GM12878 (cell line): ENCODE results near the gene FANCG. TPM values are rescaled to one million over a fixed set of nuclear protein-coding genes. Genes with fewer than 3 reads are reported as not detected.
A peak's percentile ranks its signal among the peaks of the same experiment; 100 is the strongest.

Experiments
- ATAC-seq: fragments of 200-7000 bp; cut with Tn5 transposase; 3 replicates; pipeline ENCODE4 v1.9.1; 2020; ENCODE audit warnings: mild to moderate bottlenecking, moderate library complexity
- BruUV-seq: library from RNA; stranded (reverse); fragments of 400-500 nt; replicated peaks from 2 replicates; lab custom pipeline; 2021; lab: Mats Ljungman, UMichigan
- CTCF ChIA-PET: fragments of 300-600 bp; sonication (Branson Sonifier 250); formaldehyde crosslinking; extraction: SDS; loops from one replicate; lab custom pipeline; 2021; ENCODE audit warnings: inconsistent platforms; lab: Yijun Ruan, JAX
- POLR2A ChIA-PET: fragments of 350-600 bp; formaldehyde crosslinking; extraction: SDS; loops from one replicate; lab custom pipeline; 2021; ENCODE audit warnings: inconsistent platforms; lab: Charles Lee
- RAD21 ChIA-PET: fragments of 300-600 bp; sonication (Branson Sonifier 250); formaldehyde crosslinking; loops from one replicate; lab custom pipeline; 2023; ENCODE audit warnings: antibody characterized with exemption; ENCODE audit not compliant: unreplicated experiment; lab: Charles Lee
- SMC1A ChIA-PET: fragments of 300-600 bp; sonication (Branson Sonifier 250); formaldehyde crosslinking; loops from one replicate; lab custom pipeline; 2023; ENCODE audit not compliant: unreplicated experiment, uncharacterized antibody; lab: Charles Lee
- DNase-seq: peaks from one replicate; pipeline ENCODE4 v3.0.0-alpha.2; 2011; ENCODE audit warnings: low read depth, low spot score
- FAIRE-seq: peaks from 3 replicates; lab custom pipeline; 2011; peaks lifted over from hg19 to GRCh38; lab: Jason Lieb, UNC
- H2AFZ ChIP-seq: 2 replicates; pipeline ENCODE4 v1.6.0; 2011; ENCODE audit warnings: low read depth, low read length, control low read depth; ENCODE audit not compliant: control insufficient read depth
- H3K27ac ChIP-seq: 2 replicates; pipeline ENCODE4 v1.5.1; 2011; ENCODE audit warnings: control low read depth; ENCODE audit not compliant: control insufficient read depth, insufficient read depth
- H3K27me3 ChIP-seq, 2 experiments: replicated peaks in 1 of 2; 2 replicates each; pipeline versions ENCODE4 v1.6.0 to v1.6.1; 2011; ENCODE audit warnings: low read length in 1 of 2; ENCODE audit not compliant: control insufficient read depth in 2 of 2, insufficient read depth in 2 of 2
- H3K36me3 ChIP-seq, 2 experiments: 2 replicates each; pipeline ENCODE4 v1.5.1; 2011; ENCODE audit warnings: low read length in 1 of 2; ENCODE audit not compliant: control insufficient read depth in 2 of 2, insufficient read depth in 2 of 2
- H3K4me1 ChIP-seq: 2 replicates; pipeline ENCODE4 v1.6.1; 2011; ENCODE audit warnings: mild to moderate bottlenecking, low read length, moderate library complexity, mixed read lengths; ENCODE audit not compliant: control insufficient read depth, insufficient read depth
- H3K4me2 ChIP-seq: 2 replicates; pipeline ENCODE4 v1.6.0; 2011; ENCODE audit warnings: control low read depth; ENCODE audit not compliant: control insufficient read depth, insufficient read depth
- H3K4me3 ChIP-seq: fragments of 200-600 bp; sonication (generic); 2 replicates; pipeline ENCODE4 v1.5.1; 2016
- H3K79me2 ChIP-seq: 2 replicates; pipeline ENCODE4 v1.6.0; 2011; ENCODE audit warnings: low read length; ENCODE audit not compliant: control insufficient read depth, insufficient read depth
- H3K9ac ChIP-seq: 2 replicates; pipeline ENCODE4 v1.8.0; 2011; ENCODE audit warnings: low read length, control low read depth, mixed read lengths; ENCODE audit not compliant: control insufficient read depth, insufficient read depth
- H3K9me3 ChIP-seq: replicated peaks from 3 replicates; pipeline ENCODE4 v1.5.1; 2011; ENCODE audit warnings: mild to moderate bottlenecking, low read length; ENCODE audit not compliant: control insufficient read depth, insufficient read depth
- H4K20me1 ChIP-seq: 2 replicates; pipeline ENCODE4 v1.6.0; 2011; ENCODE audit not compliant: control insufficient read depth, insufficient read depth
- JUNB ChIP-seq: IDR thresholded peaks from 2 replicates; pipeline ENCODE4 v1.6.1; 2016; ENCODE audit warnings: antibody characterized with exemption, mild to moderate bottlenecking
- MYC ChIP-seq: IDR thresholded peaks from 2 replicates; pipeline ENCODE4 v1.6.1; 2011; ENCODE audit warnings: mild to moderate bottlenecking, low read length, moderate library complexity, inconsistent platforms; ENCODE audit not compliant: insufficient read depth, insufficient replicate concordance, insufficient read length, severe bottlenecking
- POLR2A ChIP-seq: IDR thresholded peaks from 2 replicates; pipeline ENCODE4 v1.6.1; 2011; ENCODE audit warnings: low read depth, mild to moderate bottlenecking, low read length
- TCF12 ChIP-seq: IDR thresholded peaks from 2 replicates; pipeline ENCODE4 v1.6.1; 2011; ENCODE audit warnings: low read depth, mild to moderate bottlenecking, low read length
- ZNF207 ChIP-seq: fragments of 450-650 bp; IDR thresholded peaks from 2 replicates; pipeline ENCODE4 v1.6.1; 2014; ENCODE audit warnings: antibody characterized with exemption, mild to moderate bottlenecking, borderline replicate concordance
- ZNF24 ChIP-seq: fragments of 450-650 bp; IDR thresholded peaks from 2 replicates; pipeline ENCODE4 v1.6.1; 2017; ENCODE audit warnings: antibody characterized with exemption, mild to moderate bottlenecking
- ZSCAN29 ChIP-seq: fragments of 450-650 bp; IDR thresholded peaks from 2 replicates; pipeline ENCODE4 v1.6.1; 2017; ENCODE audit warnings: mild to moderate bottlenecking, moderate library complexity
- WGBS: methylation state at CpG from one replicate; pipeline ENCODE4 v1.1.6; 2016; ENCODE audit warnings: low lambda C conversion rate; ENCODE audit not compliant: insufficient replicate concordance, insufficient coverage; ENCODE audit errors: missing lambda C conversion rate; 5-methylcytosine and 5-hydroxymethylcytosine counted together
- in situ Hi-C: fragments of 300-500 bp; cut with MboI; formaldehyde crosslinking; loops from 9 replicates; pipeline ENCODE4 v1.14.3; 2018; ENCODE audit warnings: mixed read lengths
- intact Hi-C: fragments of 100-400 bp; cut with micrococcal nuclease; formaldehyde crosslinking; loops from one replicate; pipeline ENCODE4 v1.14.2; 2022; ENCODE audit not compliant: unreplicated experiment
- polyA plus RNA-seq, 11 experiments: library from polyadenylated mRNA; depleted of rRNA in 4 of 11; unstranded in 6 of 11; stranded (reverse) in 5 of 11; fragments of >200 nt; fragmentation: Nextera tagmentation in 4 of 11; fragmentation: Illumina TruSeq in 1 of 11; extraction: Ambion mirVana in 4 of 11; extraction: Trizol in 1 of 11; gene quantifications; 1 replicate in 1 of 11; 2 replicates in 10 of 11; pipeline versions ENCODE4 v1.2.1 to v1.2.3, GENCODE V29; 2011 to 2016; ENCODE audit warnings: inconsistent platforms in 2 of 11, missing spikeins in 2 of 11, low read depth in 1 of 11
- total RNA-seq, 4 experiments: library from RNA; depleted of rRNA in 3 of 4; stranded (reverse); fragments of >200 nt in 3 of 4; fragmentation: Illumina TruSeq in 1 of 4; extraction: Trizol in 1 of 4; gene quantifications; 2 replicates each; pipeline versions ENCODE4 v1.2.1 to v1.2.3, GENCODE V29; 2013 to 2021
- TF ChIP-seq, protein P1 (sequence below): fragments of 450-650 bp; formaldehyde crosslinking; IDR thresholded peaks from 2 replicates; pipeline ENCODE4 v1.4.0; 2020; ENCODE audit warnings: mild to moderate bottlenecking, moderate library complexity
- TF ChIP-seq, protein P2 (sequence below): fragments of 450-650 bp; IDR thresholded peaks from 2 replicates; pipeline ENCODE4 v1.6.1; 2018; ENCODE audit warnings: mild to moderate bottlenecking, low read depth, moderate library complexity; ENCODE audit not compliant: partially characterized antibody

FANCG gene
- total and polyA plus RNA-seq, 10 of the 15 experiments (the other 5 are each of a cell fraction or from before 2014, with no cell fraction given) = 16.4 to 78.7 (median 45.4) TPM

DNA sequence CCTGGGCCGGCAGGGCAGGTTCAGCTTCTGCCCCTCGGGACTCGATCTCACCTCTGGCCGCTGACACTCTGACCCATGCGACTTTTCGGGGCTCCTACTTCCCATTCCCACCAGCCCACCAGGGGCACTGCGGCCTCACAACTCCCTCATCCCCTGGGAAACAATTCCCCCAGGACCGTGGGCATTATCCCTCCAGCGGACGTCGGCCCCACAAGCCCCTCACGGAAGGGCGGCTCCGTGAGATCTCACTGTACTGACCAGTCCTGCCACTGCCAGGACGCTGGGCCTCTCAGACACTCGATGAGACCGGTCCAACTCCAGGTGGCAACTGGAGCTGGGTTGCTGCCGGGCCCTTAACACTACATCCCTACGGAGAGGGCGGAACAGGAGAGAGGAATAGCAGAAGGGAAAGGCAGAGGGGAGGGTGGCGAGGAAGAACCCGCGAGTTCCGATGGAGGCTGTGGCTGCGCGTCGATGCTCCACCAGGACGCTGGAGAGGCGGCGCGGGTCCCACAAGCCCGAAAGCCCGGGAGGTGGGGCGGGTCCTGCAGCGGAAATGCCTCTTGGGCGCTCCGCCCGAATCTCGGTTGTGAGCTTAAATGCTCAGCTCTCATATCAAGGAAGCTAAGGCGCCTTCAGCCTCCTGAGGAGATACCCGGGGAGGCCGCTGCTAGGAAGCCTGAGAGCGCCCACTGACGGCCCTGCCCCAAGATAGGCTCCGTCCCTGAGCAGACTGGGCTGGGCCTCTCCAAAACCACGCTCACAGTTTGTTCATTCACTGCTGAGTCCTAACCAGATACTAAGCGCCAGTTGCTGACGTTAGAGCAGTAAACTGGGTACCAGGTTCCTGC lies 43.7 kb downstream of the FANCG start:
- peak overlapping the region; percentile 11; the same call in 1 of the 2 replicates for H3K4me2 ChIP-seq
- no peak for TF ChIP-seq TCF12
- TF ChIP-seq POLR2A = 0 out of 2 replicates have a peak, but pooled peaks have one; percentile 25
- TF ChIP-seq ZNF207 = no peak
- no peak for FAIRE-seq
- no peak overlapping the region for H3K9ac ChIP-seq
- in situ Hi-C loops (no loop called here), intact Hi-C loops (no loop called here)
- ChIA-PET POLR2A (no interaction called here), SMC1A (no interaction called here), RAD21 (no interaction called here), CTCF (interaction anchor here (0.7 kb wide), 1 partner anchor 432 kb away, joined by 4 read pairs; no protein-coding TSS in a partner anchor)
- H3K79me2 ChIP-seq = no peaks in the 10 kb centered on the region
- no peak for ATAC-seq
- no peaks in the 10 kb centered on the region for H3K27me3 ChIP-seq
- 65% methylated on average over 48 of the region's 48 CpGs for WGBS
- no peak for DNase-seq
- H3K27ac ChIP-seq = no peak overlapping the region
- no peaks in the 10 kb centered on the region; the same call in 2 of the 3 replicates for H3K9me3 ChIP-seq
- H3K36me3 ChIP-seq = no peaks in the 10 kb centered on the region
- peak overlapping the region; percentile 33; the same call in 1 of the 2 replicates for H2AFZ ChIP-seq
- no peaks in the 10 kb centered on the region for H3K4me1 ChIP-seq
- no TSS peak for BruUV-seq
- H4K20me1 ChIP-seq = no peaks in the 10 kb centered on the region
- no peak overlapping the region for H3K4me3 ChIP-seq

DNA sequence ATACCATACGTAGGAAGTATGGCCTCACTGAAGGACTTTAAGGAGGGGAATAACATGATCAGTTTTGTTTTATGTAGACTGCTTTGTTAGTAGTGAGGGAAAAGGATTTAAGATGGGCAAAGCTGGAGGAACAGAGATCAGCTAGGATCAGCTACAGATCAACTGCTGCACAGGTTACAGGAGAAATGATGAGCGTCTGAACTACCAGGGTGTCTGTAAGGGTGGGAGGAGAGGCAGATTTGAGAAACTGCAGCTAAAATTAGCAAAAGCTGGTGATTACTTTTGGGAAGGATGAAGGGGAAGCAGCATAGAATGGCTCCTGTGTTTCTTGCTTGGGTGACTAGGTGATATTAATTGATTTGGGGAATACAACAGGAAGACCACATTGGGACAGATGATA lies 46.6 kb downstream of the FANCG start:
- H4K20me1 ChIP-seq = no peaks in the 10 kb centered on the region
- in situ Hi-C loops = no loop called here
- no peaks in the 10 kb centered on the region for H3K4me1 ChIP-seq
- no peak for FAIRE-seq
- H3K9me3 ChIP-seq = no peaks in the 10 kb centered on the region; the same call in 2 of the 3 replicates
- 81% methylated on average over 2 of the region's 2 CpGs for WGBS
- H2AFZ ChIP-seq = no peak overlapping the region
- CTCF ChIA-PET = no interaction called here
- intact Hi-C loops = no loop called here
- no peak overlapping the region for H3K4me3 ChIP-seq
- DNase-seq = no peak
- no peak for ATAC-seq
- SMC1A ChIA-PET = interaction anchor here (1.3 to 1.4 kb wide), 2 partner anchors 42 to 47 kb away, joined by 3 read pairs; partner anchors contain the start of gene FANCG
- H3K79me2 ChIP-seq = no peaks in the 10 kb centered on the region
- no TSS peak for BruUV-seq
- H3K27me3 ChIP-seq = no peaks in the 10 kb centered on the region
- POLR2A ChIA-PET = no interaction called here
- H3K36me3 ChIP-seq = no peaks in the 10 kb centered on the region
- no peak overlapping the region for H3K4me2 ChIP-seq
- RAD21 ChIA-PET = no interaction called here
- no peak overlapping the region for H3K27ac ChIP-seq
- H3K9ac ChIP-seq = no peak overlapping the region
- TF ChIP-seq ZSCAN29 = no peak
- no peak for TF ChIP-seq ZNF24
- TF ChIP-seq, protein P1, sequence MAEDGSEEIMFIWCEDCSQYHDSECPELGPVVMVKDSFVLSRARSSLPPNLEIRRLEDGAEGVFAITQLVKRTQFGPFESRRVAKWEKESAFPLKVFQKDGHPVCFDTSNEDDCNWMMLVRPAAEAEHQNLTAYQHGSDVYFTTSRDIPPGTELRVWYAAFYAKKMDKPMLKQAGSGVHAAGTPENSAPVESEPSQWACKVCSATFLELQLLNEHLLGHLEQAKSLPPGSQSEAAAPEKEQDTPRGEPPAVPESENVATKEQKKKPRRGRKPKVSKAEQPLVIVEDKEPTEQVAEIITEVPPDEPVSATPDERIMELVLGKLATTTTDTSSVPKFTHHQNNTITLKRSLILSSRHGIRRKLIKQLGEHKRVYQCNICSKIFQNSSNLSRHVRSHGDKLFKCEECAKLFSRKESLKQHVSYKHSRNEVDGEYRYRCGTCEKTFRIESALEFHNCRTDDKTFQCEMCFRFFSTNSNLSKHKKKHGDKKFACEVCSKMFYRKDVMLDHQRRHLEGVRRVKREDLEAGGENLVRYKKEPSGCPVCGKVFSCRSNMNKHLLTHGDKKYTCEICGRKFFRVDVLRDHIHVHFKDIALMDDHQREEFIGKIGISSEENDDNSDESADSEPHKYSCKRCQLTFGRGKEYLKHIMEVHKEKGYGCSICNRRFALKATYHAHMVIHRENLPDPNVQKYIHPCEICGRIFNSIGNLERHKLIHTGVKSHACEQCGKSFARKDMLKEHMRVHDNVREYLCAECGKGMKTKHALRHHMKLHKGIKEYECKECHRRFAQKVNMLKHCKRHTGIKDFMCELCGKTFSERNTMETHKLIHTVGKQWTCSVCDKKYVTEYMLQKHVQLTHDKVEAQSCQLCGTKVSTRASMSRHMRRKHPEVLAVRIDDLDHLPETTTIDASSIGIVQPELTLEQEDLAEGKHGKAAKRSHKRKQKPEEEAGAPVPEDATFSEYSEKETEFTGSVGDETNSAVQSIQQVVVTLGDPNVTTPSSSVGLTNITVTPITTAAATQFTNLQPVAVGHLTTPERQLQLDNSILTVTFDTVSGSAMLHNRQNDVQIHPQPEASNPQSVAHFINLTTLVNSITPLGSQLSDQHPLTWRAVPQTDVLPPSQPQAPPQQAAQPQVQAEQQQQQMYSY (CRISPR knock-in tag) = no peak
- TF ChIP-seq MYC = no peak
- no peak for TF ChIP-seq JUNB
- TF ChIP-seq, protein P2, sequence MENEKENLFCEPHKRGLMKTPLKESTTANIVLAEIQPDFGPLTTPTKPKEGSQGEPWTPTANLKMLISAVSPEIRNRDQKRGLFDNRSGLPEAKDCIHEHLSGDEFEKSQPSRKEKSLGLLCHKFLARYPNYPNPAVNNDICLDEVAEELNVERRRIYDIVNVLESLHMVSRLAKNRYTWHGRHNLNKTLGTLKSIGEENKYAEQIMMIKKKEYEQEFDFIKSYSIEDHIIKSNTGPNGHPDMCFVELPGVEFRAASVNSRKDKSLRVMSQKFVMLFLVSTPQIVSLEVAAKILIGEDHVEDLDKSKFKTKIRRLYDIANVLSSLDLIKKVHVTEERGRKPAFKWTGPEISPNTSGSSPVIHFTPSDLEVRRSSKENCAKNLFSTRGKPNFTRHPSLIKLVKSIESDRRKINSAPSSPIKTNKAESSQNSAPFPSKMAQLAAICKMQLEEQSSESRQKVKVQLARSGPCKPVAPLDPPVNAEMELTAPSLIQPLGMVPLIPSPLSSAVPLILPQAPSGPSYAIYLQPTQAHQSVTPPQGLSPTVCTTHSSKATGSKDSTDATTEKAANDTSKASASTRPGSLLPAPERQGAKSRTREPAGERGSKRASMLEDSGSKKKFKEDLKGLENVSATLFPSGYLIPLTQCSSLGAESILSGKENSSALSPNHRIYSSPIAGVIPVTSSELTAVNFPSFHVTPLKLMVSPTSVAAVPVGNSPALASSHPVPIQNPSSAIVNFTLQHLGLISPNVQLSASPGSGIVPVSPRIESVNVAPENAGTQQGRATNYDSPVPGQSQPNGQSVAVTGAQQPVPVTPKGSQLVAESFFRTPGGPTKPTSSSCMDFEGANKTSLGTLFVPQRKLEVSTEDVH = no peak
